WTC11 (cell line): ENCODE results near the gene CACNA1A.

Experiments used
- ATF2 ChIP-seq: sonication (generic); formaldehyde crosslinking; IDR thresholded peaks from 2 replicates; pipeline ENCODE4 v1.8.1; 2022; ENCODE audit warnings: low read depth, missing genetic modification reagents, borderline replicate concordance
- ATF3 ChIP-seq: sonication (generic); formaldehyde crosslinking; conservative IDR thresholded peaks from 2 replicates; pipeline ENCODE4 v1.8.1; 2022; ENCODE audit warnings: mild to moderate bottlenecking, missing genetic modification reagents
- CTCF ChIP-seq: fragments of 200-600 bp; IDR thresholded peaks from 2 replicates; pipeline ENCODE4 v1.8.0; 2022; ENCODE audit warnings: antibody characterized with exemption
- ELF4 ChIP-seq: sonication (generic); formaldehyde crosslinking; IDR thresholded peaks from 2 replicates; pipeline ENCODE4 v1.8.1; 2022; ENCODE audit warnings: low read depth, mild to moderate bottlenecking, moderate library complexity, missing genetic modification reagents
- HMGA2 ChIP-seq: fragments of 250-450 bp; sonication (Bioruptor Pico); IDR thresholded peaks from 2 replicates; pipeline ENCODE4 v1.4.0; 2021; ENCODE audit warnings: mild to moderate bottlenecking, moderate library complexity
- MAX ChIP-seq: sonication (generic); formaldehyde crosslinking; IDR thresholded peaks from 2 replicates; pipeline ENCODE4 v1.8.0; 2022; ENCODE audit warnings: mild to moderate bottlenecking, missing genetic modification reagents
- MXD4 ChIP-seq: fragments of 250-450 bp; sonication (Bioruptor Pico); IDR thresholded peaks from 2 replicates; pipeline ENCODE4 v1.8.0; 2021; ENCODE audit warnings: mild to moderate bottlenecking, moderate library complexity, borderline replicate concordance
- NFE2L1 ChIP-seq: sonication (generic); formaldehyde crosslinking; IDR thresholded peaks from 2 replicates; pipeline ENCODE4 v1.8.1; 2023; ENCODE audit warnings: missing genetic modification reagents
- NR2C2 ChIP-seq: sonication (generic); formaldehyde crosslinking; IDR thresholded peaks from 2 replicates; pipeline ENCODE4 v1.8.0; 2022; ENCODE audit warnings: mild to moderate bottlenecking, missing genetic modification reagents
- SP1 ChIP-seq: sonication (generic); formaldehyde crosslinking; conservative IDR thresholded peaks from 2 replicates; pipeline ENCODE4 v1.8.1; 2022; ENCODE audit warnings: missing genetic modification reagents
- USF2 ChIP-seq: sonication (generic); formaldehyde crosslinking; IDR thresholded peaks from 2 replicates; pipeline ENCODE4 v1.8.1; 2023; ENCODE audit warnings: mild to moderate bottlenecking, missing genetic modification reagents, moderate library complexity
- ZNF423 ChIP-seq: fragments of 250-450 bp; sonication (Bioruptor Pico); IDR thresholded peaks from 2 replicates; pipeline ENCODE4 v2.1.2; 2022; ENCODE audit warnings: mild to moderate bottlenecking, moderate library complexity

GRCh38 chr19:13350072-13350471 lies 156.2 kb downstream of the CACNA1A start:
- TF ChIP-seq SP1 (CRISPR knock-in tag) (no peak), USF2 (no peak), ATF2 (CRISPR knock-in tag) (no peak), CTCF (no peak), ZNF423 (CRISPR knock-in tag) (no peak), NR2C2 (CRISPR knock-in tag) (no peak), MAX (CRISPR knock-in tag) (no peak), MXD4 (CRISPR knock-in tag) (no peak), NFE2L1 (no peak), HMGA2 (no peak), ELF4 (CRISPR knock-in tag) (no peak), ATF3 (CRISPR knock-in tag) (no peak)
